ENCODE results near the gene CTIF. TPM values are rescaled to one million over a fixed set of nuclear protein-coding genes. Genes with fewer than 3 reads are reported as not detected.

Gene CTIF
- total RNA-seq, 3 donors from 2014 or later: 4.3 to 5.3 (median 4.6) TPM

DNA sequence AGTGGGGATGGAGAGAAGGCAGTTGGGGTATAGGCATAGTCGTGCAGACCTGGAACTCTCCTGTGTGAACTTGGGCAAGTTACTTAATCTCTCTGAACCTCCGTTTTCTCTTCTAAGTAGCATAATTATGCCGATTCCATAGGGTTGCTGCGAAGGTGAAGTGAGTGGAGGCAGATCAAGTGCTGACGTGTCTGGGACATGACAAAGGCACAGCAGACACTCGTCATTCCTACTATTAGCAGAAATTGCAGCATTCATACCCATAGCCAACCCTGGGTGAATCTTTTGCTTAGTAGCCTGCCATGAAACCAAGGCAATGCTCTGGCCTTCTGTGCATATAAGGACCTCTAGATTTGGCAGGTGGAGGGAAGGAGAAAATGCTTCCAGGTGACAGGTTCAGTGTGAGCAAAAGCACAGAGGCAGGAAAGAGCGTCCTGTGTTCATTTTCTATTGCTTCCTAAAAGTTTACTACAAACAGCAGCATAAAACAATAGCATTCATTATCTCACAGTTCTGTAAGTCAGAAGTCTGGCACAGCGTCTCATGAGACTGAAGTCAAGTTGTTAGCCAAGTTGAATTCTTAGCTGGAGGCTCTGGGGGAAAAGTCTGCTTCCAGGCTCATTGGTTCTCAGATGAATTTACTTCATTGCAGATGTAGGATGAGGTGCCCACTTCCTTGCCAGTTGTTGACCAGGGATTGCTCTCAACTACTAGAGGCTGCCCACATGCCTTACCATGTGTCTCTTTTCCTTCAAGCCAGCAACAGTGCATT, 77.8 kb downstream of the CTIF start:
- no peaks in the 10 kb centered on the region for H3K4me1 Mint-ChIP-seq (ENCODE audit: low read depth)
- H3K4me3 Mint-ChIP-seq: no peak overlapping the region
- ATAC-seq (no peak), DNase-seq (no peak)
- no peaks in the 10 kb centered on the region for H3K27me3 Mint-ChIP-seq (ENCODE audit: low read depth)
- H3K36me3 Mint-ChIP-seq (ENCODE audit: insufficient read depth): no peaks in the 10 kb centered on the region
- H3K9me3 Mint-ChIP-seq: no peaks in the 10 kb centered on the region

DNA sequence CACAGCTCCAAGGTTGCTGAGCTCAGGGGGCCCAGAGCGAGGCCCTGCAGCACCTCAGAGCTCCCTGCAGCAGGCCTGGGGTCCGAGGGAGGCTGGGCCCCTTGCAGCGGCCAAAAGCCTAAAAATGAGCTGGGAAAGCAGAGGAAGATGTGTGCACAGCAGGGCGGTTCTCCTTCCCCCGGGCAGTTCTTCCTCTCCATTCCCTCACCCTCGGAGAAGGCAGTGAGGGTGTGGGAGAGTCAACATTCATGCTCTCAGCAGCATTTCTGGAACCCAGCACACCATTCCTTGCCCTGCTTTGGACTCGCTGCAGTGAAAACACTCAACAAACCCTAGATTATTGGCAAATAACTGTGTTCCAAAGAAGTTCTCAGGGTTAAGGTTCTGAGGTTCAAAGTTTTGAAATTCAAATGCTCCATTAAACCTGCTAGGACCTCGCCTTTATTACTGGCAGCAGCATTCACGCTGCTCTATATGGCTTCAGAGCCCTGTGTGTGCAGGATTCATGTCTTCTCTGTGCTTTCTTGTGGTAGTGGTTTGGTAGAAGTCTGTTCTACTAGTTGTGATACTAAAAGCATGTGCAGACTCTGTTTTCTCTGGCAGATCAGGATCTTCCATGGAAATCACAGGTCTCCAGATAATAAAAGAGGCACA, 79.1 kb downstream of the CTIF start:
- Mint-ChIP-seq H3K9me3 (no peaks in the 10 kb centered on the region), H3K36me3 (ENCODE audit: insufficient read depth) (no peaks in the 10 kb centered on the region), H3K4me3 (no peak overlapping the region), H3K4me1 (ENCODE audit: low read depth) (no peaks in the 10 kb centered on the region), H3K27me3 (ENCODE audit: low read depth) (no peaks in the 10 kb centered on the region)
- DNase-seq (no peak), ATAC-seq (no peak)

DNA sequence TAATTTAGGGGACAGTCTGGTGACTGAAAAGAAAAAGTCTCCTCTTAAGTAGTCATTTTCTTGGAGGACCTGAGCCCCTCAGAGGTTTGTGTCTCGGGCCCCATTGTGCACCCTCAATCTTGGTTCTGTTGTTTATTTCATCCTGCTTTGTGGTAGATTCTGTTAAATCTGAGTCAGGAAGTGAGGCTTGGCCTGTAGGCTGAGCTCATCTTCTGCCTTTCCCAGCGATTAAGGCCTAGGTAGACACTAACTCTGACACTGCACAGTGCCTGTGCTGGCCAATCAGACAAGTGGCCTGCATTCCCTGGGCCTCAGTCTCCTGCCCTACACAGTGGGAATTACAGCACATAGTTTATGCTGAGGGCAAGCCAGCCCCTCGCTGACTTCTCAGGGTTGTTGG, 80.2 kb downstream of the CTIF start:
- Mint-ChIP-seq H3K4me1 (ENCODE audit: low read depth) (no peaks in the 10 kb centered on the region), H3K36me3 (ENCODE audit: insufficient read depth) (no peaks in the 10 kb centered on the region), H3K9me3 (no peaks in the 10 kb centered on the region), H3K4me3 (no peak overlapping the region), H3K27me3 (ENCODE audit: low read depth) (no peaks in the 10 kb centered on the region)
- DNase-seq (no peak), ATAC-seq (no peak)

DNA sequence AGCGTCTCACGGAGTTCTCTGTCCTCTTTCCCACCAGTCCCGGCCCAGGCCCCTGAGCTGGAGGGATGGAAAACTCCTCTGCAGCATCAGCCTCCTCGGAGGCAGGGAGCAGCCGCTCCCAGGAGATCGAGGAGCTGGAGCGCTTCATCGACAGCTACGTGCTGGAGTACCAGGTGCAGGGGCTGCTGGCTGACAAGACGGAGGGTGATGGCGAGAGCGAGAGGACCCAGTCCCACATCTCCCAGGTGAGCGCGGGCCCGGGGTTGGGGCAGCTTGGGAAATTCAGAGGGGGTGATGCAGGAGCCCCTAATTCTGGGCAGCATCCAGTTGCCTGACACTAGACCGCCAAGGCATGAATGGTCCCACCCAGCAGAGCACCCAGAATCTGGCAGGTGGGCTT, 80.7 kb downstream of the CTIF start:
- no peak overlapping the region for H3K4me3 Mint-ChIP-seq

DNA sequence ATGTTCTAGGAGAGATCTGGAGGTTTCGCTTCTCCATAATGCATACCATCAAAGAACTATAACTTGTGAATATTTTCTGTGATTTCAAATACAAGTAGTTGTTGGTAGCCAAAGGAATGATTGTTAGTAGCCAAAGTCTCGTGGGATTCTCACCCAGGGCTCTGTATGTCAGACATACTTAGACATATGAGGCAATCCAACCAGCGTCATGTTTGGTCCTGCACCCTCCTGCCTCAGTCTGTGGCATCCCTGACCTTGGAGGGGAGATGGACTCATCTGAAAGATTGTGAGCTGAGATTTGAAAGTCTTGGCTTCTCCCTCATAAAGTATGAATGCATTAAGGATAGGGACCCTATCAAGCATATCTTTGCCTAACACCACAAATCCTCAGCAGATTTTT, 81.2 kb downstream of the CTIF start:
- H3K4me1 Mint-ChIP-seq (ENCODE audit: low read depth): no peaks in the 10 kb centered on the region
- DNase-seq: no peak
- no peak overlapping the region for H3K4me3 Mint-ChIP-seq
- H3K9me3 Mint-ChIP-seq: no peaks in the 10 kb centered on the region
- H3K36me3 Mint-ChIP-seq (ENCODE audit: insufficient read depth): no peaks in the 10 kb centered on the region
- H3K27me3 Mint-ChIP-seq (ENCODE audit: low read depth): no peaks in the 10 kb centered on the region
- no peak for ATAC-seq

More for the DNA sequence above, 80.7 kb downstream of the CTIF start:
- Mint-ChIP-seq H3K36me3 (ENCODE audit: insufficient read depth) (no peaks in the 10 kb centered on the region), H3K9me3 (no peaks in the 10 kb centered on the region), H3K27me3 (ENCODE audit: low read depth) (no peaks in the 10 kb centered on the region), H3K4me1 (ENCODE audit: low read depth) (no peaks in the 10 kb centered on the region)
- ATAC-seq: no peak
- no peak for DNase-seq

DNA sequence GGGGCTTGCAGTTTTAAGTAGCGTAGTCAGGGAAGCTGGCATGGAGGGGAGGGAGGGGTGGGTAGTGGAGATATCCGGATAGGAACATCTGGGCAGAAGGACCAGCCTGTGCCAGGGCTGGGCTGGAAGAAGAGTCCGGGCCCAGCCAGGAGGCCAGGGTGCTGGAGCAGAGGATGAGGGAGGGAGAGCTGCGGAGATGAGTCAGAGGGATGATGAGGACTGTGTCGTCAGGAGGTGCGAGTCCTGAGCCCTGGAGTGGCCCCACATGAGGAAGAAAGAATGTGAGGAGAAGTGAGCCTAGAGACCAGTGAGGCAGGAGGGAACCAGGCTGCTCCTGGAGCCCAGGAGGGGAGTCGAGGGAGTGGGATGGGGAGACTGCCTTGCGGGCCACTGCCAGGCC, 82.4 kb downstream of the CTIF start:
- ATAC-seq (no peak), DNase-seq (no peak)
- no peaks in the 10 kb centered on the region for H3K4me1 Mint-ChIP-seq (ENCODE audit: low read depth)
- no peaks in the 10 kb centered on the region for H3K27me3 Mint-ChIP-seq (ENCODE audit: low read depth)
- H3K9me3 Mint-ChIP-seq: no peaks in the 10 kb centered on the region
- H3K4me3 Mint-ChIP-seq: no peak overlapping the region
- no peaks in the 10 kb centered on the region for H3K36me3 Mint-ChIP-seq (ENCODE audit: insufficient read depth)

DNA sequence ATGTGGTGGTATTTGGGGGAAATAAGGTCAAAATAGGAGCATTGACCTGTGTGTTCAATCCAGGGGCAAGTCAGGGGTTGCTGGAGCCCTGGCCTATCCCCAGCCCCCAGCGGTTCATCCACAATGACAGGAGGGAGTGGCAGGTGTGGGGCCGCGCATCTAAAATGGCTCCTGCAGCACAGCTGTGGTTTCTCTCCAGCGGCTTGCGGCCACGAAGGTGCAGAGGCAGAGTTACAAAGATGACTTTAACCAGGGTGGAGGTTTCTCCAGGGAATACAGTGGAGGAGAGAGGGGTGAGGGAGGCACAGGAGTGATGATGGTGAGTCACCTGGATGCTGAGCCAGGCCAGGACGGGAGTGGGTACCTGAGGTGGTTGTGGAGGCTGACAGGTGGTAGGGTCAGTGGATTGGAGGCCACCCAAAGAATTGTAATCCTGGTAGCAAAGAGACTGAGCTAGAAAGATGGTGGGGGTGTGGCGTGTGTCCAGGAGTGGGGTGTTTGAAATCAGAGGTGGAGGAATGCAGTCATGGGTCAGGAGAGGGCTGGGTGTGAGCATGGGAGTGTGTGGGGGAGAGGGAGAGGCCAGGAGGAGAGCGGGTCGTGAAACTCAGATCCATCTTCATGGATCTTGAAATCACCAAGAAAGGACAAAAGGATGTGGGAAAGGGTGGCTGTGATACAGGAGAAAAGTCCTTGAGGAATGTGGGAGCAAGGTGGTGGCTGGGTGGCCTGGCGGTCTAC, 83.2 kb downstream of the CTIF start:
- Mint-ChIP-seq H3K4me1 (ENCODE audit: low read depth) (no peaks in the 10 kb centered on the region), H3K9me3 (no peaks in the 10 kb centered on the region), H3K36me3 (ENCODE audit: insufficient read depth) (no peaks in the 10 kb centered on the region), H3K27me3 (ENCODE audit: low read depth) (no peaks in the 10 kb centered on the region), H3K4me3 (no peak overlapping the region)
- ATAC-seq (no peak), DNase-seq (no peak)

DNA sequence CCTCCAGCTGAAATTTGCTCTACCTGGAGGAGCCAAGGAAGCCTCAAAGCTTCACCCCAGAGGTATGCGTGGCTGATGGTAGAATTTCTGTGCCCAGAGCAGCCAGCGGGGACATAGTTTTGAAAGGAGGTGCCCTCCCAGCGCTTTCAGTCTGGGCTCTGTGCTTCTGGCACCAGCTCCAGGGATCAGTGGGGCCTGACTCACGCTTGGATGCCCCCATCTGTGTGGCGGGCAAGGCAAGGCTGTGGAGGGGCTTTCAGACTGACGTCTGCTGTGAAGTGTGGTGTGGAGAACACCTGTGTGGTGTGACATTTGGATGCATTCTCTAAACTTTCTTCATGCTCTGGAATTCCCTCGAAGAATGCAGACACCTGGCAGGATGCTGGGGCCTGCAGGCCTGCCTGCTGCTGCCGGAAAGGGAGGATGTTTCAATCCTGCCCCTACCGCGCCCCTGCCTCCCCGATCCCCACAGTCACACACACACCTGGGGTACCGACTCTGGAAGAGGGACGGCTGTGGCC, 84.1 kb downstream of the CTIF start:
- ATAC-seq (no peak), DNase-seq (no peak)
- H3K9me3 Mint-ChIP-seq: no peaks in the 10 kb centered on the region
- H3K36me3 Mint-ChIP-seq (ENCODE audit: insufficient read depth): no peaks in the 10 kb centered on the region
- no peak overlapping the region for H3K4me3 Mint-ChIP-seq
- H3K27me3 Mint-ChIP-seq (ENCODE audit: low read depth): no peaks in the 10 kb centered on the region
- H3K4me1 Mint-ChIP-seq (ENCODE audit: low read depth): no peaks in the 10 kb centered on the region

DNA sequence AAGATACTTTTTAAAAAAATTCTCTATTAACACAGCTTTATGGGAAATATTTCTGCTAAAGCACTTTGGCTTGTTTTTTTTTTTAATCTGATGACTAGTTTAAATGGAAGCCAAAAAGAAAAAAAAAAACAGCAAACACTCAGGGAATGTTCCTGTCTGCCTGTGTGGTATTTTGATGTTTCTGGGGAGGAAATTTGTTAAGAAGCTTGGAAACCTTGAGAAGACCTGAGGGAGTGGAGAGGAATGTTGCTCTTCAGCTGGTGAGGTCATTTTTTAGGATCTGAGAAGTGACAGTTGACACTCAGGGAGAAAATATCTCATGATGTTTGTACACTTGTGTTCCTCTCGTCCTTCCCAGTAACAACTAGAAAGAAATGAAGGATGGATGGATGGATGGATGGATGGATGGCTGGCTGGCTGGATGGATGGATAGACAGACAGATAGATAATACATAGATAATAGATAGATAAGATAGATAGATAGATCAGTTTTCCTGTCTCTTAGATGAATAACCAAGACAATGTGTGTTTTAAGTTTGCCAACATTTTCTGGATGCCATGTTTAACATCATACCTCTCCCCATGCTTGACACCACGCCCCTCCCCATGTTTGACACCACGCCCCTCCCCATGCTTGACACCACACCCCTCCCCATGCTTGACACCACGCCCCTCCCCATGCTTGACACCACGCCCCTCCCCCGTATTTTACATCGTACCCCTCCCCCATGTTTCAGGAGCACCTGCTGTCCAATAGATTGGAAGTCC, 84.8 kb downstream of the CTIF start:
- ATAC-seq (no peak), DNase-seq (no peak)
- Mint-ChIP-seq H3K4me3 (no peak overlapping the region), H3K27me3 (ENCODE audit: low read depth) (no peaks in the 10 kb centered on the region), H3K9me3 (no peaks in the 10 kb centered on the region), H3K36me3 (ENCODE audit: insufficient read depth) (no peaks in the 10 kb centered on the region), H3K4me1 (ENCODE audit: low read depth) (no peaks in the 10 kb centered on the region)

DNA sequence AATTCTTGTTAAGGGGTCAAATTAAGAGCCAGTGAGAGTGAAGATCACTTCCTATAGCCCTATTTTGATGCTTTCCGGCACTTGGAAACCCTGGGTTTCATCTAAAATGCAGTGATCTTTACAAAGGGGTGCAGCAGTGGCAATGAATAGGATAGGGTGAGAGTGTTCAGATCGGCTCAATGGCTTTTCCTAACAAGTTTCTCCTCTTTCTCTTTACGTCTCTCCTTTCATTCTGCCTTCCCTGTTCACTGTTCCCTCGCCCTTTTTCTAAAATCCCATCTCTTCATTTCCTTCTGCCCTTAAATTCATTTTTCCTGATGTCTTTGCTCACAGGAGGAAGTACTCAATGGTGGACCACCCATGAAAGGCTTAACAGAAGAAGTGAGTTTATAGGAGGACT, 86.0 kb downstream of the CTIF start:
- Mint-ChIP-seq H3K9me3 (no peaks in the 10 kb centered on the region), H3K4me1 (ENCODE audit: low read depth) (no peaks in the 10 kb centered on the region), H3K36me3 (ENCODE audit: insufficient read depth) (no peaks in the 10 kb centered on the region), H3K27me3 (ENCODE audit: low read depth) (no peaks in the 10 kb centered on the region), H3K4me3 (no peak overlapping the region)
- ATAC-seq (no peak), DNase-seq (no peak)

DNA sequence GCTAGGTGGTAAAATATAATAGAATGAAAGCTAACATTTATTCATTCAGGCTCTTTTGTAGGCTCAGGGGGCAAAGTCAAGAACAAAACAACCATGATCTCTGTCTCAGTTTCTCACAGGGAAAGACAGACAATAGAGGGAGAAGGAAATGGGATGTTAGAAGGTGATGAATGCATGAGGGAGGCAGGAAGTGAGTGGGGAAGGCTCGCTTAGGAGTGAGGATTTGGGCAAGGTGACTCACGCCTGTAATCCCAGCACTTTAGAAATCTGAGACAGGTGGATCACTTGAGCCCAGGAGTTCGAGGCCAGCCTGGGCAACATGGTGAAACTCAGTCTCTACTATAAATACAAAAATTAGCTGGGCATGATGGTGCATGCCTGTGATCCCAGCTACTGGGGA, 88.4 kb downstream of the CTIF start:
- Mint-ChIP-seq H3K4me1 (ENCODE audit: low read depth) (no peaks in the 10 kb centered on the region), H3K36me3 (ENCODE audit: insufficient read depth) (no peaks in the 10 kb centered on the region), H3K4me3 (no peak overlapping the region), H3K9me3 (no peaks in the 10 kb centered on the region), H3K27me3 (ENCODE audit: low read depth) (no peaks in the 10 kb centered on the region)
- ATAC-seq: no peak
- DNase-seq: no peak

DNA sequence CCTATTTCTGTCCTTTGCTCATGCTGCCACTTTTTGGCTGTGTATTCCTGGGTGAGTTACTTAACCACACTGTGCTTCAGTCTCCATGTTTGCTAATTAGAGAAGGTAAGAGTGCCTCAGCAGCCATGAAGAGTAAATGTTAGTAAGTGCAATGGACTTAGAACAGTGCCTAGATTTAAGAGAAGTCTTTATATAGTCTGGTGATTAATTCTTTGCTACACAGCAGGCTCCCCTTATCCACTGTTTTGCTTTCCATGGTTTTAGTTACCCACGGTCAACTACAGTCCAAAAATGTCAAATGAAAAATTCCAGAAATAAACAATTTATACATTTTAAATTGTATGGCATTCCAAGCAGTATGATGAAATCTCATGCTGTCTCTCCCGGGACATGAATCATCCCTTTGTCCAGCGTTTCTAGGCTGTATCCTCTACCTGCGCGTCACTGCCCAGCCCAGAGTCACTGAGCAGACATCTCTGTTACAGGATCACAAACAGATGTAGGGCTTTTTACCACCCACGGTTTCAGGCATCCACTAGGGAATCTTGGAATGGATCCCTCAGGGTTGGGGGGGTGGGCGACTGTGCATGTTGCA, 91.0 kb downstream of the CTIF start:
- Mint-ChIP-seq H3K4me1 (ENCODE audit: low read depth) (no peaks in the 10 kb centered on the region), H3K4me3 (no peak overlapping the region), H3K9me3 (no peaks in the 10 kb centered on the region), H3K36me3 (ENCODE audit: insufficient read depth) (no peaks in the 10 kb centered on the region), H3K27me3 (ENCODE audit: low read depth) (peaks cover 2% of the 10 kb centered on the region)
- ATAC-seq (no peak), DNase-seq (no peak)

DNA sequence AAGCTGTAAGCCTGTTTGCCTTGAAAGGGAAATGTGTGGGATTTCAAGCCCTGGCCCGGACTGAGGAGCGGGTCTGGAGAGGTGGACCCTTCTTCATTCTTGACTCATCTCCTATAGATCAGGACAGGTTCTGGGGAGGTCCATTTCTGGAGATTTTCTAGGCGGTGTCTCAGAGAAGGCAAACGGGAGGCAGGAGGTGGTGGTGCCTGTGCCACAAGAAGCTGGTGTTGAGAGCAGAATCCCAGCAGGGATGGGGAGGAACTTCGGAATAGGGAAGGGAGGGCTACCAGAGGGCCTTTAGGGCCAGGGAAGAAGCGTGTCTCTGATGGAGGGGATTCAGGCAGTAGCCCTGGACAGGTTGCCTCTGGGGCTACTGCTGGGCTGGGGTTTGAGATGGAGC, 93.0 kb downstream of the CTIF start:
- H3K4me1 Mint-ChIP-seq (ENCODE audit: low read depth): no peaks in the 10 kb centered on the region
- H3K9me3 Mint-ChIP-seq: no peaks in the 10 kb centered on the region
- no peaks in the 10 kb centered on the region for H3K36me3 Mint-ChIP-seq (ENCODE audit: insufficient read depth)
- DNase-seq: no peak
- H3K27me3 Mint-ChIP-seq (ENCODE audit: low read depth): peaks cover 2% of the 10 kb centered on the region
- H3K4me3 Mint-ChIP-seq: no peak overlapping the region
- no peak for ATAC-seq
